Hematopoietic multipotent progenitor cell treated with erythropoietin and hydrocortisone succinate and interleukin-3 and kit ligand, for 6 days (in vitro differentiated cells): ENCODE data around the gene PIEZO1.
"Not testable (repeated sequence)": the region's sequence is repeated elsewhere in the genome, so short reads cannot be mapped to it uniquely, and the experiment has no call there.

Experiments
- DNase-seq: peaks from one replicate; pipeline ENCODE4 v3.0.0-alpha.2; 2015

PIEZO1 gene

DNA sequence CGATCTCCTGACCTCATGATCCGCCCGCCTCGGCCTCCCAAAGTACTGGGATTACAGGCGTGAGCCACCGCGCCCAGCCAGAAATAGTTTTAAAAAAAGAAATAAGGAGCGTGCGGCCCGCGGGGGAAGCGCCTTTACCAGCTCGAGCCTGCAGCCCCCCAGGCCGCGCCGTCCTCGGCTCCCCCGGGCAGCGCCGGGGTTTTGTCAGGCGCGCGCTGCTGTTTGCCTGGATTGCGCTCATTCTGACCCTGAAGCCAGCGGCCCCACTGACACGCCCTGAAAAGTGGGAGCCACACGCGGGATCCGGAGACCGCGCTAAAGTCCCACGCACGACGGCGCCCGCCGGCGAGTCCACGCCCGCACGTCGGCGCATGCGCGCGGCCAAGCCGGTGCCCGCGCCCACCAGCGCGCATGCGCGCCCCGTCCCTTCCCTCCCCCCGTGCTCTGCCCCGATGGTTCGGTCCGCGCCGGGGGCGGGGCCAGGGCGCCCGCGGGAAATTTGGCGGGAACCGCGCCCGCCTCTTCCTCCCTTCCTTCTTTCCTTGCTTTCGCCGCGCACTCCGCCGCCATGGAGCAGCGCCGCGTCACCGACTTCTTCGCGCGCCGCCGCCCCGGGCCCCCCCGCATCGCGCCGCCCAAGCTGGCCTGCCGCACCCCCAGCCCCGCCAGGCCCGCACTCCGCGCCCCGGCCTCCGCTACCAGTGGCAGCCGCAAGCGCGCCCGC is 18.4 kb upstream of the PIEZO1 start, which contains the start of gene CDT1:
Gene CDT1, plus strand, starts transcription at position 526 of the 724 bp plus-strand sequence. Its CDS starts 43 bp downstream, at position 569.
- DNase-seq: peak; percentile 91

GRCh38 chr16:88800277-88800592 is 15.2 kb upstream of the PIEZO1 start:
- DNase-seq: no peak

GRCh38 chr16:88799569-88800276 is 14.7 kb upstream of the PIEZO1 start:
- peak; percentile 99 for DNase-seq

DNA sequence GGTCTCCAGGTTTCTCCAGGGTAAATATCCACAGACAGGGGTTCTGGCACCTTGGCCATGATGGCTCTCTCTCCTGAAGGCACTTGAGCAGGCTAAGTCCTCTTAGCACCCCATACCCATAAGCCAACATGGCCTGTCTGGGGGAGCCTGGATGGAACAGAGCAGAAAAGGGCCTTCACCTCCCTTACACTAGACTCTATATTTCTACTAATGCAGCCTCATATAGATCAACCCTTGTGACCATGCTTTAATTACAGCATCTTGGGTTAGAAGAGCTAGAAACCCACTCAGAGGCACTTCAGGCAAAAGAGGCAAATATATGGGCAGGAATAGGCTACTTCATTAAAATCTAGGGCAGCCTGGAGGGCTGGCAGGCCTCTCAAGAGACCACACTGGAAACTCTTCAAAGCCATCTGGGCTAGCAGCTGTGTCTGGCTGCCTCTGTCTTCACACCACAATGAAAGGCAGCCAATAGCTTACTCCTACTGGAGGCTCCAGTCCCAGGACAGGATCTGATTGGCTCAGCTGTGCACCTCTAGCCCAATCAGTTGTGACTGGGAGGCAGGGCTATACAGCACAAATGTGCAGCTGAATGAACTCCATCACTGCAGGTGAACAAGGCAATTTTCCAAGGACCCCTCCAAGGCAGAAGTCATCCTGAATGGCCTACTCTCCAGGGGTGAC is 13.9 kb upstream of the PIEZO1 start:
- peak; percentile 90 for DNase-seq

DNA sequence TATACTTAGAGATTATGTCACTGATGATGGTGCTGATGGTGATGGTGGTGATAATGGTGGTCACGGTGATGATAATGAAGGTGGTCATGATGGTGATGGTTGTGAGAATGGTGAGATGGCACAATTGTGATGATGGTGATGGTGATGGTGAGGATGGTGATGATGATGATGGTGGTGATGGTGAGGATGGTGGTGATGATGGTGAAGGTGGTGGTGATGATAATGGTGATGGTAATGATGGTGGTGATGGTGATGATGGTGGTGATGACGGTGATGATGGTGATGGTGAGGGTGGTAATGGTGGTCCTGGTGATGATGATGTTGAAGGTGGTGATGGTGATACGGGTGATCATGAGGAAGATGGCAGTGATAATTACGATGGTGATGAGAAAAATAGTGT is 13.1 kb upstream of the PIEZO1 start:
- DNase-seq: peak; percentile 7

GRCh38 chr16:88796278-88796677 is 11.3 kb upstream of the PIEZO1 start:
- DNase-seq: no peak

- DNase-seq: peak; percentile 86
Measured at GRCh38 chr16:88793251-88793954, 8.4 kb upstream of the PIEZO1 start.

- peak; percentile 44 for DNase-seq
Measured at GRCh38 chr16:88792668-88793250, 7.7 kb upstream of the PIEZO1 start.

- peak; percentile 74 for DNase-seq
Measured at GRCh38 chr16:88792078-88792550, 7.1 kb upstream of the PIEZO1 start.

DNA sequence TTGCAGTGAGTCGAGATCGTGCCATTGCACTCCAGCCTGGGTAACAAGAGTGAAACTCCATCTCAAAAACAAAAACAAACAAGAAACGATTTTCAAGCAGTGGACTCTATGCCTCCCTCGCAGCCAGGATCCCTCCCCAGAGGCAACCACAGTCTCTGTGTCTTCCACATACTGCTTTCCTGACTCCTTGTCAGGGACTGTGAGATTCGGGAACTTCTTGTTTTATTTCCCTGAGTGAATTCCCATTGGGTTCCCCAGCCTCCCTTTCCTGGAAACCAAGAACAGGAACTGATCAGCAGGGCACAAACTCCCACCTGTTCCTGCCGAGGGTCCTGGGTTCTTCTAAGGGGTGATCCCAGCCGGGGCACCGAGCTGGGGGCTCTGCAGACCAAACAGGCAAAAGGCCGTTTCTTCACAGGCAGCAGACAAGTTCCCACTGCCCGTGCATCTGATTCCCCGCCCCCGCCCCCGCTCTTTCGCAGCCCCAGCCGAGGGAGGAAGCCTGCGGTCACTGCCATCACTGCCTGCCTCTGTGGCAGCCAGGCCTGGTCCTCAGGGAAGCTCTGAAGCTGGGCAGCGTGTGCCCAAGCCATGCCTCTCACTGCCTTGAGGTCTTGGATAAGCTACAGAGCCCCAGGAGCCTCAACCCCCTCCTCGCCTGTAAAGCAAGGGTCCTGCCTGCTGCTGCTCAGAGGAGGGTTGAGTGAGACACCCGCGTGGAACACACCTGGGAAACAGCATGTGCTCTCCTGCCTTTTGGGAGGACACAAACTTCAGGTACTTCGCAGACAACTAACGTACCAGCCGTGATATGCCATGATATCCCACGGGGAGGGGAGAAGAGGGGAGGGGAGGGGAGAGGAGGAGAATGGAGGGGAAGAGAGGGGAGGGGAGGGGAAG is 5.5 kb upstream of the PIEZO1 start:
- peak; percentile 89 for DNase-seq

DNA sequence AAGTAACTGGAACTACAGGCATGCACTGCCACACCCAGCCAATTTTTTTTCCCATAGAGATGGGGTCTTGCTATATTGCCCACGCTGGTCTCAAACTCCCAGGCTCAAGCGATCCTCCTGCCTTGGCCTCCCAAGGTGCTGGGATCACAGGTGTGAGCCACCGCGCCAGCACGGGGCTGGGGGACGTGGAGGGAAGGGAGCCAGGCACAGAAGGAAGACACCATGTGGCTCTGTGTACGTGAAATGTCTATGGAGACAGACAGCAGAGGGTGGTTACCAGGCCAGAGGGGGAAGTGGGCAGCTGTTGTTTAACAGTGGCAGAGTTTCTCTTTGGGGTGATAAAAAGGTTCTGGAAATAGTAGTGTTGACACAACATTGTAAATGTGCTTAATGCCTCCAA is 4.6 kb upstream of the PIEZO1 start:
- peak; percentile 78 for DNase-seq

- DNase-seq: not testable (repeated sequence)
Measured at GRCh38 chr16:88788749-88789148, 3.7 kb upstream of the PIEZO1 start.

- no peak for DNase-seq
Measured at GRCh38 chr16:88787579-88788314, 2.7 kb upstream of the PIEZO1 start.

DNA sequence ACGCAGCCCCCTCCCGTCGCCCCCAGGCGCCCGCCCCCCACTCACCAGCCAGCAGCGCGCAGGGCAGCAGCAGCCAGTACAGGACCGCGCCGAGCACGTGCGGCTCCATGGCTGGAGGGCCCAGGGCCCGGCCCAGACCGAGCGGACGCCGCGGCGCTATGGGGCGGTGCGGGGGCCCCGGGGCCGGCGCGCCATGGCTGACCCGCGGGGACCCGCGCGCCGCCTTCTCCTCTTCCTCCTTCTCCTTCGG is 239 bp downstream of the PIEZO1 start:
- no peak for DNase-seq

DNA sequence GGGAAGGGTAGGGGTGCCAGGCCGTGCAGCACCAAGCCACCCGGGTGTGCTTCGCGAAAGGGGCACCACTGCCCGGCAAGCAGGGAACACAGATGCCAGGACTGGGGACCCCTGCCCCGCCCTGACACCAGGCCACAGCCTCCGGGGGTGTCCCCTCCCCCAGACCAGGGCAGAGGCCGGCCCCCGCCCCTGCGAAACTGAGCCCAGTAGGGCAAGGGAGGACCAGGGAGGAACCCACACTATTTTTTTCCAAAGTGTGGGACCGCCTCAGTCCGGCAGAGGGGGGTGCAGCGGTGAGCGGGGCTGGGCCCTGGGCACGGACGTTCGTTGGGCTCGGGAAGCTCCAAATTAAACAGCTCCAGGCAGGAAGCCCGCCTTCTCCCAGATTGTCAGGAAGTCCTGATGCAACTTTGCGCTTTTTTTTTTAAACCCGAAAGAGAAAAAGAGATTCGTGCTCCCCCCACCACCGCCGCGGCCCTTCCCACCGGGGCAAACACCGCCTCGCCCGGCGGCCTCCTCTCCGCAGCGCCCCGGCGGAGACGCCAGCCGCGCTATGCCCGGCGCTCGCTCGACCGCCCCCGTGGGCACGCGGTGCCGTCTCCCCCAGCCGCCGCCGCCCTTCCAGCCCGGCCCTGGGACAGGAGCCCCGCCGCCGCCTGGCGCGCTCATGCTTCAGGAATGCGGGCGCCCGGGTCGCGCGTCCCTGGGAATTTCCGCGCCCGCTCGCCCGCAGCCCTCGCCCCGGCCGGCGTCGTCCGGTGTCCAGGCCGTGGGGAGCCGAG is 755 bp downstream of the PIEZO1 start:
- DNase-seq: peak; percentile 84

DNA sequence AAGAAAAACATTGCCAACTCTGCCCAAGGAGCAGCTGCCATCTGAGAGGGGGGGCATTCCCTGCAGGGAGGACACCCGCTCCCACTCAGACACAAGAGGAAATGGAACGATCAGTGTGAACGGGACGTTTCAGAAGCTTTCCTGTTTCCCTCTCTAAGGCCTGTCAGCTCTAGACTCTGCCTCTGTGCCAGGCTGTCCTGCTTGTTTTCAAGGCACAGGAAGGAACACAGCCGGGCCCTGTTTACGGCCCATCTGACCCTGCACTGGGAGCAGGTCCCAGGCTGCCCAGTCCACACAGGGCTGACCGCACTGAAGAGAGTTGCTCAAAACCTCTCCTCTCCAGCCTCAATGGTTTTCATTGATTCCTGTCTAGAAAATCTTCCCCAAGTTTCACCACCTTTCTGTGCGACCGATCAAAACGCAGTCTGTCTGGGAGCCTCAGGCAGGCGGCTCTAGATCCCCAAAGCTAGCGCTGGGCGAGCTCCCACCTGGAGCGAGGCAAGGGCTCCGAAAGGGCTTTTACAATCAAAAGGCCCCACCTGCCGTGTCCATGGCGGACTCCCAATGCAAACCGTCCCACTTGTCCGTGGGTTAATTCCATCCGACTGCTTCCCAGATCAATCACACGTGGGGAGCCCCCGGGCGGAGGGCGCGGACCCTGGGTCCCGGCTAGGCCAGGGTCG is 1.5 kb downstream of the PIEZO1 start:
- peak; percentile 62 for DNase-seq

GRCh38 chr16:88782454-88783390 is 2.3 kb downstream of the PIEZO1 start:
- DNase-seq: peak; percentile 63
